NCI-H1436 treated with DMSO at 0.1 percent for 48 hours (cell line): ENCODE measurements around the gene NNAT.
"Not testable (repeated sequence)": the region's sequence is repeated elsewhere in the genome, so short reads cannot be mapped to it uniquely, and the experiment has no call there.

ENCODE experiments used
- DNase-seq: peaks from one replicate; lab custom pipeline; 2025; lab: John Stamatoyannopoulos, UW

The NNAT gene

DNA sequence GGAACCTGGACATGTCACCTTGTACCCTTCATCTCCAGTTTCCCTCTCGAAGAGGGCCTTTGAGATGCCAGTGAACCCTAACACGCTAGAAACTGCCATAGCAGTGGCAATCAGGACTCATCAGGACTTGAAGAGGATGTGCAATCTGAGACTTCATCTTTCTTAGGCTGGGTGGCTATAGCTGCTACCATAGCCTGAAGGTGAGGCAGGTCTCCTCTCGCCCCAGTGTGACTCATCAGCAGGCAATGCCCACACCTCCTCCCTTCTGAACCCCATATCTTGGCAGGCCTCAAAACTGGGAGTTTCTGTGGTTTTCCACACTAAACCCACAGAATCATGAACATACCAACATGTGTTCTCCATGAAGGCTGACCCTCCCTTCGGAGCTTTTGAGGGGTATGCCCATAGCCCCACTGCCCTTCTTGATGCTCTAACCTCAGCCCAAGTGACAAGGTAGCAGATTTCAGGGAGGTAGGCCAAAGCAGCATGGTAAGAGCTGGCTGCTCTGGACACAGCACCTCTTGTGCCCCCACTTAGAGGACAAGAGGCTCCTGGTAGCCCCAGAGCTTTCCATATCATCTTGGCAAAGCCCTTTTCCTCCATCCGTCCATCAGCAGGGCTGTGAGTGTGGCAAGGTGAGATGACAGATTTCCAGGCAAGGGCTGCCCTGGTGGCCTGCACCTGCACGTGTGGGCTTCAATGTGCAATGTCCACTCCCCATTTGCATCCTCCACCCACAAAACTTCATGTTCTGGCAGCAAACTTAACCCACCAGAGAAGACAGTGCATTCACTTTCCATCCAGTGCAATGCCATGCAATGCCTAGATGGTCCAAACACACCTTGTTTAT lies 4.0 kb downstream of the NNAT start:
- no peak for DNase-seq

DNA sequence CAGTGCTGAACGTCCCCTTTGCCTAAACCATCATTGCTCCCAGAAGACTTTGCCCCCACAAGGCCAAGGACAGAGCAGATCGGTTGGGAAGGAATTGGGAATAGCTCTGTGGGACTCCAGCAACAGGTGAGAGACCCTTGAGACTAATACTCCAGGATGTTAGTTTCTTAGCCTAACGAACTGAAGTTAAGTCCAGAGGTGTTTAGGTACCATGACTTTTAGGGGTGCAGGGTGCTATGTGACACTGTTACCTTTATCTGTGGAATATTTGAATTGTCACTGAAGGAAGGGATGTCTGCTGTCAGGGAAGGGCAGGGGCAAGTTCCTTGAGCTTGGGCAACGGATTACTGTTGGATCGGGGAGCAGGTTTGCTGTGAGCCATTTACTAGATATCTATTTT lies 4.8 kb downstream of the NNAT start:
- DNase-seq = no peak

DNA sequence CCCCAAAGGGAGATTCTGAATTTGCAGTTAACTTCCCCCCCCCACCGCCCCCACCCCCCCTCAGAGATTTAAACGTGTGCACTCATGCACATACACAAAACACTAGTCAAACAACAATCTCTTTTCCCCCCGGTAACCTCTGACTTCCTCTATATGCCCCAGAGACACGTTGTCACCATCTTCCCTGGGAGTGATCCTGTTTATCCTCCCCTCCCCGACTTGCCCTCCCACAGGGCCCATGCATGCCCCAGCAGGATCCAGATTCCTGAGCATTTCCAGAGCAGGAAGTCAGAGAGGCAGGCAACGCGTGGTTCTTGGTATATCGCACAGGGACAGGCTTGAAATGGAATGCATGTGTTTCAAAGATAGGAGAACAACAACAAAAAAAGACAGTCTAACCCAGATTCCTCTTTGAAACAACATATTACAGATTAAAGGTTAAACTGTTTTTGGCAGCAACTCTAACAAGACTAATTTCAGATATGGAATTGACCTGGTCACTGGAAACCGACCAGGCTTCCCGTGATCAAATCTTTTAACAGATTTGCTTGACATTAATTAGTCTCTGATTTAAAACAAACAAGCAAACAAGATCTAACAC lies 5.3 kb downstream of the NNAT start:
- DNase-seq = no peak

DNA sequence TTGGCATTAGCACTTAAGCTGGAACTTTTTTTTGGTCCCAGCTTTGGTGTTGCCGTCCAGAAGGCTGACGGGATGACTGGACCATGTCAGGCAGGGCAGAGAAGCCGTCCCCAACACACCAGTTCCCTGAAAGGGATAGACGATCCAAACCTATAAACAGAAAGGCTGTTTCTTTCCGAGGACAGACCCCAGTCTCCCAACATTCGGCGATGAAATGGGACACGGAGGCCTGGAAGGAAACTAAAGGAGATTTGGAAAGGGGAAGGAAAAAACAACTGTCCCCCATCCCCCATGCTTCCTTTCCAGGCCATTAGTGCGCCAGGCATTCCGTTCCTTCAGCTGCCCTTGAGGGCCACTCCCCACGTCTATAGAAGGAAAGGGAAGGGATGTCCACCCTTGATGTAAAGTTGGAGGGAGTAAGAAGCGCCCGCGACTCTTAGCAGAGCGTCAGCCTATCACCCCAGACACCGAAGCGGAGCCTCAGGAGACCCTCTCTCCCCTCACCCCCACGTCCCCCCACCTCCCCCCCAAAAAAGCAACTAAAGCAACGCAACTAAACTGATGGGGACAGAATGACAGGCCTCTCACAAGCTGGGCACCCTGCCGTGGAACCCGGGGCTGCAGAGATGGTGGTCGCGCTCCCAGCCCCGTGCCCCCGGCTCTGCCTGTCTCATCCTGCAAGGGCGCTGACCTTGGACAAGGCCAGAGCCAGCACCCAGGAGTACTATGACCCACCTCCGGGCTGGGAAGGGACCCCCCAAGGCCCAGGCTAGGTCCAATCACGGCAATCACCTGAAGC lies 6.0 kb downstream of the NNAT start:
- DNase-seq = no peak

DNA sequence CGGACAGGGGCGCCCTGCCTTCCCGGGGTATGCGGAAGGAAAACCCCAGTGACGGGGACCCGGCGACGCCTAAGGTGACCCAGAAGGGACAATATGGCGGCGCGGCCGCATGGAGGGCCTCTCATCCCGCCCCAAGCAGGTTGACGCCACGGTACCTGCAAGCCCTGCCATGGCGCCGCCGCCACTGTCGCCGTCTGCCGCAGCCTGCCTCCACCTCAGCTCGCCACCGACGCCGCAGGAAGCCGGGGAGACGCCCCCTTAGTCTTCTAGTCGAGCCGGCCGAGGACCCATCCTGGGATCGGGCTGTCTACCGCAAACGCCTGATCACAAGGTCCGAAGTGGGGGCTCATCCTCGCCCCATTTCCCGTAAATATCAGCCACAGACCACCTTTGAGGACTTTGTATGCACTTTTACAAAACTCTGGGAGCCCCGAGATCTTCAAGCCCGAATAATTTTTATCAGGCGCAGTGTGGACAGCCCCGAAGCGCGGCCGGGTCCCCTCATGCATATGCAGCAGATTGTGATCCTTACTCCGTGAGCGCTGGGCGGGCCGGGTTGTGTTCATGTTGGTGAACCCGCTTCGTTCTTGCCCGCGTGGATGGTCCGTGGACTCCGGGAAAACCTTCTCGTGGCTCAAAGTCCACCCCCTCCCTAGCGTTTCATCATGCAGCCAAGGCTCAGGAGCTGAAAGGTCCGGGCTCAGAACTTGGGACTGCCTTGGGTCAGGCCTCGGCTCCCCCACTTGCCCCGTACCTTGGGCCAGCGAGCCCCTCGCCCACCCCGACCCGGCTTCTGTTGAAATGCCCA lies 6.8 kb downstream of the NNAT start, which contains the start of gene BLCAP:
BLCAP (minus strand) TSS at position 239 of the 808 bp plus-strand sequence. CDS start 8,702 bp downstream, outside the sequence.
- DNase-seq = peak; percentile 67

DNA sequence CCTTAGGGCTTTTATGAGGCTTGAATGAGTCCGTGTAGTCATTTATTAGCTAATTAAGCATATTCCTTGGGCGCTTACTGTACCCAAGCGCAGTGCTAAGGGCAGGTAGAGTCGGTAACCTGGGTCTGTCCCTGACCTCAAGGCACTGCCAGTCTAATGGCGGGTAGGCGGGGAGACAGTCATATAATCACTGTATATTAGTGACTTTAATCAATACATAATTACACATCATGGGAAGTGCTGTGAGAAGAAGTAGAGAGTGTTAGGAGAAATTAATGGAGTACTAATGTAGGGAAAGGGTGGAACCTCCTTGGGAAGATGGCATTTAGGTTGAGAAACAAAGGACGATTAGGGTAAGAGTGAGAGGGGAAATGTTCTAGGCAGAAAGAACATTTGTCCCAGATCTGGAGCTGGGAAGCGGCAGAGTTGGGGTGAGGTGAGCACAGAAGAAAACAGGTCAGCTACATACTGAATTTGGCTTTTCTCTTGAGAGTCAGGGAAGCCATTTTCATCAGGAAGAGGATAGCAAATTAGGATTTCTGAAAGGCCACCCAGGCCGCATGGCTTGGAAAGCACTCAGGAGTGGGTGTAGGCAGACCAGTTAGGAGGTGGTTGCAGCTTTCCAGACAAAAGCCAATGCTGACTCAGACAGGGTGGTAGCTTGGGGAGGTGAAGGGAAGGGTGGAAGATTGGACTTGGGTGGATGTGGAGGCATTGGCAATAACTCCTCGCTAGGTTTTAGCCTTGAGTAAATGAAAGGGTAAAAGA lies 7.6 kb downstream of the NNAT start:
- no peak for DNase-seq

DNA sequence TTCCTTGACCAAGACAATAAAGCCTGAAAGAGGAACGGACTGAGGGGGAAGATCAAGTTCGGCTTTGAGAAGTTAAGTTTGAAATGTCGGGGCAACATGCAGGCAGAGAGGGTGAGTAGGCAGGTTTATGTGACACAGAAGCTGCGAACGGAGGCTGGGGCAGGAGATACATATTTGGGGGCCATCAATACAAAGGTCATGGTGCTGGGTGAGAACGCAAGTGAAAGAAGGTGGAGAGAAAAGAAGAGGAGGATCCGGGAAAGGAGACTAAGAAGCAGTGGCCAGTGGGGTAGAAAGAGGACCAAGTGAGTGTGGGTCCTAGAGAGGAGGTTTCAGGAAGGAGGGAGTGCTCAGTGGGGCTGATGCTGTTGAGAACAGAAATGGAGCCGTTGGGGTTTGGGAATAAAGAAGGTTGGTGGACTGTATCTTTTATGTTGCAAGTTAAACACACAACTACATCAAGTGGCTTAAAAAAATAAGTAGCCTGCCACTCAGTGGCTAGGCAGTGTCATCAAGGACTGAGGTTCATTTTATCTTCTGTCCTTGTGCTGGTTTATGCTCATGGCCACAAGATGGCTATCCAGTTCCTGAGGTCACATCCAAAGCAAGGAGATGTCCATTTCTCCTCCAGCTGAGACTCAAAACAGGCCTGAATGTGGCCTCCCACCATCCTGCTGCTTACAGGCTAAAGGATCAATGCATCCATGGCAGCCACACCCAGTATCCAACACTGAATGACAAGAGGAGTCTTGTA lies 8.3 kb downstream of the NNAT start:
- no peak for DNase-seq

DNA sequence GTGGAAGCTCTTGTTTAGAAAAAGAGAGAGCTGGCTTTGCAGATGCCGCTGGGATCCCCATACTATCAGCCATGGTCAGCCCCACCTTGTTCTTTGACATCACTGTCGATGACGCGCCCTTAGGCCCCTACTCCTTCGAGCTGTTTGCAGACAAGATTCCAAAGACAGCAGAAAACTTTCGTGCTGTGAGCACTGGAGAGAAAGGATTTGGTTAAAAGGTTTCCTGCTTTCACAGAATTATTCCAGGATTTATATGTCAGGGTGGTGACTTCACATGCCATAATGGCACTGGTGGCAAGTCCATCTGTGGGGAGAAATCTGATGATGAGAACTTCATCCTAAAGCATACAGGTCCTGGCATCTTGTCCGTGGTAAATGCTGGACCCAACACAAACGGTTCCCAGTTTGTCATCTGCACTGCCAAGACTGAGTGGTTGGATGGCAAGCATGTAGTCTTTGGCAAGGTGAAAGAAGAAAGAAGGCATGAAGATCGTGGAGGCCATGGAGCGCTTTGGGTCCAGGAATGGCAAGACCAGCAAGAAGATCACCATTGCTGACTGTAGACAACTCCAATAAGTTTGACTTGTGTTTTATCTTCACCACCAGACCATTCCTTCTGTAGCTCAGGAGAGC lies 9.0 kb downstream of the NNAT start:
- DNase-seq = no peak

DNA sequence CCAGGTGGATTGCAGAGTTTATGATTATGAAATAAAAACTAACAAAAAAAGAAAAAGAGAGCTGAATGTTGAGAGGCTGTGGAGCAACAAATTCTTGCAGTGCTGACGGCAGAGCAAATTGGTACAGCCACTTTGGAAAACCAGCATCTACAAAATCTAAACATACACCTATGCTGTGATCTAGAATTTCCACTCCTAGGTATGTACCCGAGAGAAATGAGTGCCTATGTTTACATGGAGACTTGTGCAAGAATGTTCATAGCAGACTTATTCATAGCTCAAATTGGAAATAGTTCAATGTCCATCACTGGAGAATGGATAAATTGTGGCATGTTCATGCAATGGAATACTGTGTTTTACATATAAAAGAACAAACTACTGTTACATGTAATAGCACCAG lies 9.6 kb downstream of the NNAT start:
- DNase-seq = no peak

DNA sequence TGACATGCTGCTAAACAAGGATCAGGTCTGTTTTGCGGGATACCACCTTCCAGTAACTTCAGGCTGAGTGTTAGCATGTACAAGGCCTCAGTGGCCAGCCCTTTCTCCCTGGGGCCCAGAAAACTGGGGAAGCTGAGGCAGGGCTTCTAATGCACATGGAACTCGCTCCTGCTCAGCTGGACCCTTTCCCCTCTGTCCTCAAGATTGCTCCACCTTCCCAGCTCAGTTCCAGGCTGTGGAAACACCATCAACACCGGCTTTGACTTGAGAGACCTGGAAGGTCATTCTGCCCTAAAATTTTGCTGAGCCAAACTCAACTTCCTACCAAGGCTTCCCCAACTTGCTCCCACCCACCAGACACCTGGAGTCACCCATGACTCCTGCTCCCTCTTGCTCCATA lies 10.8 kb downstream of the NNAT start:
- no peak for DNase-seq

DNA sequence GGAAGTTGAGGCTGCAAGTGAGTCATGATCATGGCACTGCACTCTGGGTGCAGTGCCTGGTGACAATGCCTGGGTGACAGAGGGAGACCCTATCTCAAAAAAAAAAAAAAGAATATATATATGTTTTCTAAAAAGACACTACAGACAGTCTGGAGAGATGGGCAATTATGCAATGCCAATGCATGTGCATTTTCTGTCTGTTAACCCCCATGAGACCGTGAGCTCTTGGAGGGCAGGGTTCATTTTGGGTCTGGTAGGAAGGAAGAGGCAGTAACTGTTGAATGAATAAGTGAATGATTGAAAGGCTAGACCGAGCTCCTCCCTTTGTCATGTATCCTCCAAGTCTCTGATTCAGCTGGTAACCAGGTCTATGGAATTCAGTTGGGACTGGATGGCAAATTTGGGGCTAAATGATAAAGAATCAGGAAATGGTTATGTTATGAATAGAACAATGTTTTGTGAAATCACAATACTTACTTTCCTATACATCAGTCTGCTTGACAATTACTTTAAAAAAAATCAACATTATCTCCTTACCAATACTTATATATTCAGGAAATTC lies 12.2 kb downstream of the NNAT start:
- no peak for DNase-seq

DNA sequence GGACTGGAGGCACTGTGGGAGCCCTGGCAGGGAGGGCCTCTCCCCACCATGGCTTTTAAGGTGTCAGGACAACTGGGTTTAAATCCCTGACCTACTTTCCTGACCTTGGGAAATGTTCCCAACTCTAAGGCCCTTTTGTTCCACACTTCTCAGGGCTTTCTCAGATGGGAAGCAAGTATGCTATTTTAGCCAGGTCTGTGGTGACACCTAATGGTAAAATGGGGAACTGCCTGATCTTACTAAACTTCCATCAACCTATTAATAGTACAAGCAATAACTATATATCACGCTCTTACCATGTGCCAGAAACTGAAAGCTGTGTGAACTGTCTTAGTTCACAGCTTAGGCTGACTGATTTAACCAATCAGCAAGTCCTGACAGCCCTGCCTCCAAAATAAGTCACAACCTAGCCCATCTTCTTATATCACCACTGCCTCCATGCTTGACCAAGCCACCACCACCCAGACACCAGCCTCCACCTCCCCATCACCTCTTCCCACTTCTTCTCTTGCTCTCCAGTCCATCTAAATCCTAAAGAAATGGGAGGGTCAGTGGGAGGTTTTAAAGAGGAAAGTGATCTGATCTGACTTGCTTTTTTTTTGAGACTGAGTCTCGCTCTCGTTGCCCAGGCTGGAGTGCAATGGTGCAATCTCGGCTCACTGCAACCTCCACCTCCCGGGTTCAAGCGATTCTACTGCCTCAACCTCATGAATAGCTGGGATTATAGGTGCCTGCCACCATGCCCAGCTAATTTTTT lies 13.5 kb downstream of the NNAT start:
- DNase-seq = peak; percentile 48

DNA sequence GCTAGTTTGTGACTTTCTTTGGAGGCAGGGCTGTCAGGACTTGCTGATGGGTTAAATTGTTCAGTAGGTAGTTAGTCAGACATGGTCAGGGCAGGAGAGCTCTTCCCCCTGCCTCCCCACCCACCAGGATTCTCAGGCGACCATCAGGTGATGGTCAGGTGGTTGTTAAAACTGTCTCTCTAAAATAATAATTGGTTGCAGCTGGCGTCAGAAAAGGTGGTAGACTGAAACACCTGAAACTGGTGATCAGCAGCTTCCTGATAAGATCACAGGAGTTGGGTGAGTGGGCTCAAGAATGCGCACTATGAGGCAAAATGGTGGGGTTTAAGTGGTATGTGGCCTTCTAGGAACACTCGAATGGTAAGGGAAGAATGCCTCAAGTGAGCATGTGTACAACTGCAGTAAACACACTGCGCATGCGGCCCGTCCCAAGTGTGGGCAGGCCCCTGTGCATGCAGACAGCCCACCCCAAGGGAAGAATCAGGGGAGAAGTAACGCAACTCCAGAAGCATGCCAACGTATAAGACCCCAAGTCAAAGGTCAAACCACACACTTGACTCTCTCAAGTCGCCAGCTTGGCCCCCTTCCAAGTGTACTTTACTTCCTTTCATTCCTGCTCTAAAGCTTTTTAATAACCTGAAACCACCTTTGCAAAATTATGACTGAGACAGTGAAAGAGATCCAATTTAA lies 14.5 kb downstream of the NNAT start:
- no peak for DNase-seq

DNA sequence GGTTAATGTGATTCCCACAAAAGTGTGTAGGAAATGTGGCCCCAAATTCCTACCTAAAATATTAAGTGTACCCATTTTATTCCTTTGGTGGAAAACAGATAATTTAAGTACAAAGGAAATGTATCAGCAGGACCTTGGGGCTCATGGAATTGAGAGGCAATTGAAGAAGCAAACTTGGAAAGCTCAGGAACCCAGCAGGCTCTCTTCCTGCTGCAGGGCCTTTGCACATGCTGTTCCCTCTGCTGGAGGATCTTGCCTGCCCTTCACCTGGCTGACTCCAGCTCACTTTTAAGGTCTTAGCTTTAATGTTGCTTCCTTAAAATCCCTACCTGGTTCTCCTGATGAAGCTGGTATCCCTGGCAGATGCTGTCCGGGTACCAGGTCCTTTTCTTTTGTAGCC lies 16.5 kb downstream of the NNAT start:
- DNase-seq = no peak

DNA sequence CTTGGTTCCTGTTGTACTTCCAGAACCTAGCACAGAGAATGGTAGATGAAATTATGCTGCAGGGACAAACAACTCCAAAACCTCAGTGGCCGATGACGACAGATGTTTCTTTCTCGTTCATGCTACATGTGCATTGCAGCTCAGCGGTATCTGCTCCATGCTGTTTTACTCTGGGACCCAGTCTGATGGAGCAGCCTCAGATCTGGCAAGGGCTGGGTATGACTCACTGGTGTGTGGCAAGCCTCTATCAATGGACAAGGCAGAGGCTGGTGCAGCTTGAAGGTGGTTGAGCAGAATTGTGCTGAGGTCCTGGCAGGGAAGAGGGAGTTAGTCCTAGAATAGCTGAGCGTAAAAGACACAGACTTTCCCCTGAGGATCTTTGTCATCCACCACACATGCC lies 17.0 kb downstream of the NNAT start:
- DNase-seq = no peak

DNA sequence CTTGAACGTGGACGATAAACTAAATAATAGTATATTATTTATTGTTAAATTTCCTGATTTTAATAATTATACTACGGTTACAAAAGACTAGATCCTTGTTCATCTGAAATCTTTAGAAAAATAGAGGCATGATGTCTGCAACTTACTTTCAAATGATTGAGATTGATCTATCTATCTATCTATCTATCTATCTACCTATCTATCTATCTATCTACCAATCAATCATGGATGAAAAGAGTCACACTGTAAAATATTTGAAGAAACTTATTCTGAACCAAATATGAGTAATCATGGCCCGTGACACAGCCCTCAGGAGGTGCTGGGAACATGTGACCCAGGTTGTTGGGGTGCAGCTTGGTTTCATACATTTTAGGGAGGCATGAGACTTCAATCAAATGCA lies 18.4 kb downstream of the NNAT start:
- no peak for DNase-seq

DNA sequence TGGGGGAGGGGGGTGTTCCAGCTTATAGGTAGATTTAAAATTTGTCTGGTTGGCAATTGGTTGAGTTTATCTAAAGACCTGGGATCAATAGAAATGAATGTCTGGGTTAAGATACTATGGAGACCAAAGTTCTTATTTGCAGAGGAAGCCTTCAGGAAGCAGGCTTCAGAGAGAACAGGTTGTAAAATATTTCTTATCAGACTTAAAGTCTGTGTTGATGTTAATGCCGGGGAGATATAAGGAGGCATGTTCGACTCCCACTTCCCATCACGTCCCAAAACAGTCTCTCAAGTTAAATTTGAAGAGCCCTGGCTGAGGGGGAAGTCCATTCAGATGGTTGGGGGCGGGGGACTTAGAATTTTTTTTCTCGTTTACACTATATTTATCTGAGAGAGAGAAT lies 19.0 kb downstream of the NNAT start:
- DNase-seq = no peak

DNA sequence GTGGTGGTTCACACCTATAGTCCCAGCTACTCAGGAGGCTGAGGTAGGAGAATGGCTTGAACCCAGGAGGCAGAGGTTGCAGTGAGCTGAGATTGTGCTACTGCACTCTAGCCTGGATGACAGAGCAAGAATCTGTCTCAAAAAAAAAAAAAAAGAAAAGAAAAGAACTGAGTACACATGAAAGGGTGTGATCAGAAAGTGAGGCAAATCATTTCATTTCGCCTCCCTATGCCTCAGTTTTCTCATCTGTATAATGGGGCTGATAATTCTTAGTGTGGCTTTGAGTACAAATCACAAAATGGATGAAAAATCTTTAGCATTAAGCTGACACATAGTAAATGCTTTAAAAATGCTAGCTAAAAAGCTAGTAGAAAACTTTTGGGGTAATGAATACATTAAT lies 19.8 kb downstream of the NNAT start:
- DNase-seq = not testable (repeated sequence)
